Islet of Langerhans (tissue), 1 donor: ENCODE measurements around the gene FBXL17.
A peak's percentile ranks its signal among the peaks of the same experiment; 100 is the strongest.

Experiments
- FAIRE-seq: peaks from one replicate; lab custom pipeline; 2011; peaks lifted over from hg19 to GRCh38; lab: Jason Lieb, UNC

Gene FBXL17

GRCh38 chr5:107990881-107991810 lies 390.8 kb downstream of the FBXL17 start:
- no peak for FAIRE-seq

GRCh38 chr5:107985144-107985543 lies 396.8 kb downstream of the FBXL17 start:
- FAIRE-seq: peak; percentile 49

- FAIRE-seq: no peak
Measured at GRCh38 chr5:107982703-107983425, 399.0 kb downstream of the FBXL17 start.

GRCh38 chr5:107980923-107981692 lies 400.8 kb downstream of the FBXL17 start:
- no peak for FAIRE-seq

DNA sequence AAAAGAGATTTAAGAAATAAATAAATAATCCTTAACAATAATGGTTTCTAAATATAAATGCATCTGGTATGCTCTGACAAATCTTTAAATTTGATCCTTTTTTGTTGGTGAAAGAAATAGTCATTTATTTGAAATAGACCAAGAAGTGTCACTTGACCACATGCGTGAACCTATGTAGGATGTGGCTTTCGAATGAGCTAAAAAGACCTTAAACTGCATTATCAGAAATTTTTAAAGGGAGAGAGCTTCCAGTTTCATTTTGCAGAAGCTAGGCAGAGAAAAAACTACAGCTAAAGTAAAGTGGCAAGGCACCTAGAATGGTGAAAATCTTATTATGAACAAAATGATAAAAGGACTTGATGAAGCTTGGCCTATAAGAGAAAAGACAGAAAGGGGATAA lies 402.0 kb downstream of the FBXL17 start:
- FAIRE-seq: no peak

DNA sequence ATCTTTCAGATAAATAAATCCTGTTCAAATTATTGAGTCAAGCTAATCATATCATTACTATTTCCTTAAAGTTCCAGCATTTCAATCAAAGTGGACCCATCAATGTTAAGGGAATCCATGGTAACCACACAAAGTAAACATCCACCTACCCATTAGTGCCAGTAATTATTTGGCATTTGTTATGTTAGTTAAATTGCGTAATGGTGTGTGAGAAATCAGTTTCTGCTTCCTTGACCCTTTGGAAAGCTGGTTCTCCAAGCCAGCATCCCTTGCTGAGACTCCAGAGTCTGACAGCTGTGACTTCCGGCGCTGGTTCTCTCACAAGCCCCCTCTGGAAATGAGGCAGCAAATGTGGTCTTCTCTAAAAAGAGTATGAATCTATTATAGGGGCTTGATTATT lies 402.6 kb downstream of the FBXL17 start:
- FAIRE-seq: peak; percentile 100

DNA sequence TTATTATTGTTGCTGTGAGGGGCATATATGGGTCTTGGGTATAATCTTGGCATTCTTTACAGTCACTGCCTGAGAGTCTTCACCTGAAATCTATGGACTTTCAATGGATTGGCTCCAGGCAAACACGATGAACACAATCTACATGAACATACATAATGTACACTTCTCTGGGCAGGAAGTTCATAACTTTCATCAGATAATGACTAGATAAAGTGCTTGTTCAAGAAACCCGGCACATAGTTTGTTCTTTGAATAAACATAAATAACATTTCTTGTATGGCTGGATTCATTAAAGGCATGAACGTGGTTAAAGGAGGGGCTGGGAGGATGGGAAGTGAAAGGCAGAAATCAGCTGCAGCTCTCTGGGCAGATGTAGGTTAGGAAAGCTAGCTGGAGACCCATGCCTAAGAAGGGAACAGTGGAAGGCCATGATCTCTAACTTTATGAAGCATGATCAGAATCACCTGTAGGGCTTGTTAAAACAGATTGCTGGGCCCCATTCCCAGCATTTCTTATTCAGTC lies 404.3 kb downstream of the FBXL17 start:
- FAIRE-seq: no peak

- no peak for FAIRE-seq
Measured at GRCh38 chr5:107975568-107975967, 406.3 kb downstream of the FBXL17 start.

DNA sequence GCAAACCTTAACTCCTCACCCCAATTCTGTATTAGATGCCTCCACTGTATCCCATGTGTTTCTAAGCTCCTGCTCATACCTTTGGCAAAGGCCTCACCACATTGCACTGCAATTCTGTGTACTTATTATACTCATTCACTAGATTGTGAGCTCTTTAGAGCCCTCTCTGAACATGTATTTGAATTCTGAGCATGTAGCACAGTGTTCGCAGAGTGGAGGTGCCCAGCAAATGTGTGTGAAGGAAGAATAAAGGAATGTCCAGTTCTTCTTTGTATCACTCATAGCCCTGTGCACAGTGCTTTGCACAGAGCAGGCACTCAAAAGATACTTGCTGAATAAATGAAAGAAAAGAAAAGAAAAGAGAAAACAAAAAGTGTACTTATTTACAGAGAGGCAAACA lies 410.1 kb downstream of the FBXL17 start:
- FAIRE-seq: no peak

- FAIRE-seq: no peak
Measured at GRCh38 chr5:107969847-107970246, 412.1 kb downstream of the FBXL17 start.

DNA sequence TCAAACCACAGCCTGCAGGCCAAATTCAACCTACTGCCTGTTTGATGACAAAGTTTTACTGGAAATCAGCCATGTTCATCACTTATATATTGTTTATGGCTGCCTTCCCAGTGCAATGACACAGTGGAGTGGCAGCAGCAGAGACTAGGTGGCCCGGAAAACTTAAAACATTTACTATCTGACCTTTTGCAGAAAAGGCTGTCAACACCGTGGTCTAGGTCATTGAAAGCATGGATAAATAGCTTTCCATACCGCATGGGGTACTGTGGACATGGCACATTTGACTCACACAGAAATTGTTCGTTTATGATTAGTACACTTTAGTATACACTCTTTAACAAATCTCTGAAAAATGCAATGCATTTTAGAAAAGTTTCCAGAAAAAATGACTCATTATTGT lies 412.9 kb downstream of the FBXL17 start:
- no peak for FAIRE-seq

GRCh38 chr5:107968406-107968843 lies 413.5 kb downstream of the FBXL17 start:
- FAIRE-seq: no peak

- FAIRE-seq: no peak
Measured at GRCh38 chr5:107966201-107966600, 415.7 kb downstream of the FBXL17 start.

DNA sequence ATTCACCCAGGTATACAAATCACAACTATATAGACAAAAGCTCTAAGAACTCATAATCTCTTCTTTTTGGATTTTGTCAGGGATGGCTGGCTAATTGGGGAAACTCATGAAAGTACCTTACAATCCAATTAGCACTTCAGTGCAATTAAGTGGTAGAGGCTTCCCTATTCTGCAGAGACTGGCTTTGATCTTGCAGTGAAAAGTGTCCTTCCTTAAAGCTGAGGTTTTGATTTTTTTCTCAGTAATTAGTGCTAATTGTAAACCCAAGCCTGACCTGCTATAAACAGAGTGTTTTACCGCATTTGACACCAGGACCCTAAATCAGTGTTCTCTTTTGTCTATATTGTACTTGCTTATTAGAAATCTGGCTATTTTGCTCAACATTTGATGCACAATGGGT lies 417.2 kb downstream of the FBXL17 start:
- FAIRE-seq: no peak

DNA sequence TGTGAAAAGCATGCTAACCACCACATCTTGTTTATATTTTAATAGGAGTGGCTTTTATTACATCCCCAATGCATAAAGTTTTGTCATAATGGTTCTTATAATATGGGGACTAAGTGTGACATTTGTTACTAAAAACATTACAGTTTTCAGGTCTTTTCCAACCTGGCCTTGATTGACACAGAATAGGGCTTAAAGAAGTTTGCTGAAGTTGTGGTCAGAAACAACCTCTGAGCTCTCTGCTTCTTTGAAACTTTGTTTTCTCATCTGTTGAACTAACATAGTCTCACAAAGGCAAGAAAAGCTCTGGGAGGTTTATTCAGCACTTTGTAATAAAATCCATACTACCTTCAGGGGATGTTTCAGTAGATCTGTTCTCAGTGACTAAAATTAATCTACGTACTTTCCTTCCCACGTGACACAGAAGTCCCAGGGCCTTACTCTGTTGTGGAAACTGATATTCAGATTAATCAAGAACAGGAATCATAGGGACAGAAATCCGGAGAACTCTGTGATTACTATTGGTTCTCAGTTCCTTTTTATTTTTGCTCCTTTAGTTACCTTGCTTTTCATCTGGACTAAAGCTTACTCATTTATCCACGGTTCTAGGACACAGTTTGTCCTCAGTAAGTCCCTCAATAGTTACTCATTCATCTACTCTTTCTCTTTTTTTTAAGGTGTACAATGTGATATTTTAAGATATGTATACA lies 422.2 kb downstream of the FBXL17 start:
- FAIRE-seq: peak; percentile 73

- no peak for FAIRE-seq
Measured at GRCh38 chr5:107958861-107959260, 423.0 kb downstream of the FBXL17 start.

DNA sequence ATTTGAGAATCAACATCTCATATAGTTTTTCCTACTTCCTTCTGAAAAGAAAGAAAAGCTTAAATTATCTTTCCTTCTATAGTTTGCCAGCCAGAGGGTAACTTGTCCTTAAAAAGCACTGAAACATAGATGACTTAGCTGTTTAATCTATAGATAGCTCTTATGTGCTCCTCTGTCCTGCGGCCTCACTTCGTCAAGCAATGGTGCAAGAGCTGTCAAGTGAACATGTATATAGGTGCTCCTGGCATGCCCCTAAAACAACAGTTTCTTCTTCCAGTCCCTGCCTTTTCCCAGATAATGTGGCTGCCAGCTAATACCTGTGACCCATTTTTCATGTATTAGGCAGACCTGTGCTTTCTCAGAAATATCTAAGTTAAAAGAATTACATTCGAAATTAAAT lies 423.5 kb downstream of the FBXL17 start:
- FAIRE-seq: no peak

- FAIRE-seq: peak; percentile 85
Measured at GRCh38 chr5:107957051-107957450, 424.8 kb downstream of the FBXL17 start.

- FAIRE-seq: no peak
Measured at GRCh38 chr5:107955321-107955720, 426.6 kb downstream of the FBXL17 start.

GRCh38 chr5:107954254-107954653 lies 427.6 kb downstream of the FBXL17 start:
- peak; percentile 13 for FAIRE-seq

- FAIRE-seq: no peak
Measured at GRCh38 chr5:107952450-107952849, 429.4 kb downstream of the FBXL17 start.

DNA sequence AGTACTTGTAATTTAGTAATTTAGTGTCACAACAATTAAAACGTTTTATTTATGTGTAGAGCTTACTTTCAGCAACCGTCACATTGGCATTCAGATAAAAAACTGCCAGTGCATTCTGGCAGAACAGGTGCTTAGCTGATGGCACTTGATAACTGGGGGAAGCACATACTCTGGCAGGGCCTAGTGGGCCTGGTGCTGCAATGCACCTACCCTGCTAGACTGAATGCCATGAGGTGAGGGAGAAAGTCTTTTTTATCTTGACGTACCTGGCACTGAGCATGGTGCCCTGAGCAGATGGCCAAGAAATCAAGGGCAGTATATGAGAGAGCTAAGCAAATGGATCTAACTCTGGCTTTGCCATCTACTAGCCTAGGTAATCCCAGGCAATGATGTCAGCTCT lies 430.6 kb downstream of the FBXL17 start:
- FAIRE-seq: no peak
